Activated CD4-positive, alpha-beta T cell treated with anti-CD3 and anti-CD28 coated beads for 48 hours (primary cell): ENCODE measurements around the gene APOBEC4.
"Not testable (repeated sequence)": the region's sequence is repeated elsewhere in the genome, so short reads cannot be mapped to it uniquely, and the experiment has no call there.

Source experiments
- DNase-seq: peaks from one replicate; pipeline ENCODE4 v3.0.0-alpha.2; 2020

APOBEC4 gene

DNA sequence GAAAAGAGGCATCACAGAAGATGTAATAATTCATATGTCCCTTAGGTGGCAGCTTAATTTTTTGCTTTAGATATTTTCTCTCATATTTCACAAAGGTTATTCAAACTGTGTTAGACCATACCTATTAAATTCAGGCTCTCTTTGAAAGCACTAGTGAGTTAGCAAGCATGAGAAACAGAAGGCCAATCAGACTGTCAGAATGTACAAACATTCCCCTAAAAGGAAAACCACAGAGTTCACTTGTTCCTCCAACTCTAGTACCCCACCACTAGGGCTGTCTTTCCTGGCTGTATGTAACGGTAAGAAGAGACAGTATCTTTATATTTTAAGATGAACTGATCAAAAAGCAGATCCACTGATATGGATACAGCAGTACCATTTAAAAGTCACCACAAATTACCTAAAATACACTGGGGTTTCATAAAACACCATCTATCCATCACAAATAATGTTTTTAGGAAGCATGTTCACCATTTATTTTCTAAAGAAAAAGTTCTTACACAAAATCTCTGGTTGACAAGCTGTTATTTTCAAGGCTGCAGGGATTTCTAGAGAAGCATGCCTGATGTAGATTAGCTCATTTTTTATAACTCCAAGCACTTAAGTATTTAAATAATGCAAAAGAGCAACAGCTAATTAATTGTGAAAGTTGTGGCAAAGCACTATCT is 19.3 kb downstream of the APOBEC4 start:
- peak; percentile 26 for DNase-seq

GRCh38 chr1:183632964-183633363 is 20.2 kb downstream of the APOBEC4 start:
- peak; percentile 26 for DNase-seq

DNA sequence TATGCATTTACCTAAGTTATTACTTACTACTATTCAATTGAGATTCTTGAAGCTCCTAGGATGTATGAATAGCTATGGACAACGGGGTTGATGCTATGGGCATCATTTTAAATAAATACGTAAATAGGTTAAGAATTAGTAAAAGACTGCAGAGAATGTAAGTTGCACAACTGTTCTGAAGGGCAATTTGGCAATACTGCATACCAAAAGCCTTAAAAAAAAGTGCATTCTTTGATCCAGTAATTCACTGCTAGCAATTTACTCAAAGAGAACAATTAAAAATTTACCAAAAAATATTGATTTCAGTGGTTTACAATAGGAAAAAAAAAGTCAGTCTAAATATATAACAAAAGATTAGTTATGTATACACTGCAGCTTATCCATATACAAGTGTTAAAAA is 21.0 kb downstream of the APOBEC4 start:
- no peak for DNase-seq

DNA sequence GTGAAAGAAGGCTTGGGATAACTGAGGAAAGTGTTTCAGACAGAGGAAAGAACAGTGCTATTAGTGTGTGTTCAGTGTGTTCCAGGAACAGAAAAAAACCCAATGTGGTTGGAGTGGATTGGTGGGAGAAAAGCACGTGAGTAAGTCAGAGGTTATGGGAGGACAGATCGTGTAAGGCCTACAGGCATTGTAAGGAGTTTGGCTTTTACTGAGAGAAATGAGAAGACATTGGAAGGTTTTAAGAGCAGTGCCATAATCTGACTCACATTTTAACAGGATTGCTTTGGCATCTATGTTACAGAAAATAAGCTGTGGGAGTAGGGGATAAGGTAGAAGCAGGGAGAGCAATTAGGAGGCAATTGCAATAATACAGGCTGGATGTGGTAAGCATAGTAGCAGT is 22.4 kb downstream of the APOBEC4 start:
- no peak for DNase-seq

- no peak for DNase-seq
Observed at GRCh38 chr1:183628537-183628936, 24.6 kb downstream of the APOBEC4 start.

DNA sequence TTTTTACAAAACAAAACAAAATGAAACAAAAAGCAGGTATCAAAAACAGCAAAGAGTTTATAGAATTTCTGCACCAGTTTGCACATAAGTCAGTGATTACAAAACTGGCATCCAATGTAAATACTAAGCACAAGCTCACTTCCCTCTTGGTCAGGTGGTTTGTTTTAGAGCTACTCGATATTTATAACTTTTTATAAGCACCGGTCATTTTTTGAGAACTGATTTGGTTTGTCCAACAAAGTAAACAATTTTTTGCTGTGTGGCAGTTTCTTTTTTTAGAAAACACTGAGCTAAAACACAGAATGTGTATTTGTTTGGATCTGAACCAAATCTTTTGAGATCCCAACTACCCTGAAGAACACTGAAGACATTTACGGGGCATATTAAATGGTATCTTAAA is 26.9 kb downstream of the APOBEC4 start:
- not testable (repeated sequence) for DNase-seq

DNA sequence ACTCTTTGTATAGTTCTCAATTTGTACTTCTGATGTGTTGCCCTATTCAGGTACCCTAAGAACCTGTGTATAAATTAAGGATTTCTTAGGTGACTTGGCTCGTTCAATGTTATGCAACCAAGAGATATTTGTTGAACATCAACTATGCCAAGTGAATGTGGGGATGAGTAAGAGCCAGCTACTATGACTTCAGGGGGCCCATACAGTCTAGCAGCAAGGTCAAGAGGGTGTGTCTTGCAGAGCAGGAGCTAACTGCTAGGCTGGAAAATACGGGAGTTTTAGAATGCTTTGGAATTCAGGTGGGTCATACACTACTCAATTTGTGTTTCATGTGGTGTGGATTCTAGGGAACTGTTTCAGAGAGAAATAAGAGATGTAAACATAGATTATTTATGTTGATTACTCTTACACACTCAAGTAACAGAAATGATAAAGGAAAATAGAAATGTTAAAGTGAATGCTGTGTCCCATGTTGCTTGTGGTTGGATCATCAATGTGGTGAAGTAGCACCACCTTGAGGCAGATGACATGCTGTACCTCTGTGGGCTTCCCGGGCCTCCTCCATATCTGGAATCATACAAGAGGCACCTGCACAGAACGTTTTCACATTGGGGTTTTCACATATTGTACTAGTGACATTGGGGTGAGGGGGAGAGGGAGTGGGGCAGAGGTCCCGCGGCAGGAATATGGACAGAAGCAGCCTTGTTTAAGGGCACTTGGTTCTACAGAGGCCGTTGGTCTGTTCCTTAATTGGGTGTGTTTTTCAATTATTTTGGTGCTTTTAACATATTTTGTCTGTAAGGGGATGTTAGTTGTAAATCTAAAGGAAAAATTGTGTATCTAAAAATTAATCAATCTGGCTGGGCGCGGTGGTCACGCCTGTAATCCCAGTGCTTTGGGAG is 30.0 kb downstream of the APOBEC4 start:
- peak; percentile 56 for DNase-seq

- DNase-seq = no peak
Observed at GRCh38 chr1:183622013-183622412, 31.1 kb downstream of the APOBEC4 start.

- DNase-seq = no peak
Observed at GRCh38 chr1:183620311-183620710, 32.8 kb downstream of the APOBEC4 start.

GRCh38 chr1:183619781-183620180 is 33.3 kb downstream of the APOBEC4 start:
- DNase-seq = no peak

- not testable (repeated sequence) for DNase-seq
Observed at GRCh38 chr1:183618202-183618601, 34.9 kb downstream of the APOBEC4 start.

DNA sequence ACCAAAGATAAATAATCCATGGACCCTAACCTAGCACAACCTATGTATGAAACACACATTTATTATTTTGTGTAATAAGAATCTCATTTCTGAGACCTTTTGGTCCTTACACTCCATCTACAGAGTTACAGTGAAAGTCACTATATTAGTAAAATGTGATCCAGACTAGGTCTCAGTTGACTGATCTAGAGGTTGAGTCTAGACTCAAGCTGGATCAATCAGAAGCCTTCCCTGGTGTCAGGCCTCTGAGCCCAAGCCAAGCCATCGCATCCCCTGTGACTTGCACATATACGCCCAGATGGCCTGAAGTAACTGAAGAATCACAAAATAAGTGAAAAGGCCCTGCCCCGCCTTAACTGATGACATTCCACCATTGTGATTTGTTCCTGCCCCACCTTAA is 40.1 kb downstream of the APOBEC4 start:
- DNase-seq = not testable (repeated sequence)

DNA sequence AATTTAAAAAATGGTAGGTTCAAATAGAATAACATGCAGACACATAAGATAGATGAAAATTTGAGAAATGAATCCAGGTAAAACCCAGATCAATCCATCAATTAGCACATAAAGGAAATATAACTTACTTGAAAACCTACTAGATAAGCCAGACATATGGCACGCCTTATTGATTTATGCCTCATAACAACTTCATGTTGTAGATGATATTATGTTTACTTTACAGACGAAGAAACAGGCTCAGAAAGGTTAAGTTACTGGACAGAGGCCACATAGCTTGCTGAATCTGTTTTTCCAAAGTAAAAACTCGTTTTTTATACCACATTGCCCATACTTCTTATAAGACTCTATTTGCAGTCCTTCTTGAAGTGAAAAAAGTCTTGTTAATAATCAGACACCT is 40.7 kb downstream of the APOBEC4 start:
- no peak for DNase-seq

- DNase-seq = no peak
Observed at GRCh38 chr1:183611021-183611420, 42.1 kb downstream of the APOBEC4 start.

DNA sequence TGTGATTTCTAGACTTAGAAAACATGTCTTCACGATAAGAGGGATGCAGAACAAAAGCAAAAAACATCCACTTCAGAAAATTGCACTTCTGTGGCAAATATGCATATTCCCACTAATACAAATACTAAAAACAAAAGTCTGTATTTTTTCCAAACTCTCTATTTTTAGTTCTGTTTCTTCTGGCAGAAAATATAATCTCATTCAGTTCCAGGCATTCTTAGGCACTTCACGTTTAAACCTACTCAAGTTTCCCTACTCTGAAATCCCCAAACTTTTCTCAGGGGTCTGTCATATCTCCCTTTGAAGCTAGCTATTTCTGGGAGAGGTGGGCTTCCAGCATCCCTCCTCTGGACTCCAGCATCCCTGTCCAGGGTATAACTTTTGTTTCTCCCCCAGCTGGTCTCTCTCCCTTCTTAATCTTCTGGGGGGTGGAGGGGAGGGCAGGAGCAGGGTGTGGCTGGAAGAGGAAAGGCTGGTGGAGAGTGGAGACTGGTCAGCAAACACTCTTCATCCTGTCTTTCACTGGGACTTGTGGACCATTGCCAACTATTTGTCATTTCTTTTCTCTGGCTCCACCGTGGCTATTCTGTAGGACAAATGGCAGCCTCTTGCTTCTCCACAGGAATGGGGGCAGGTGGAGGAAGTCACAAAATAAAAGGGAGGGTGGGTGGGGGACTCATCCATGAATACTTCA is 43.2 kb downstream of the APOBEC4 start:
- no peak for DNase-seq

DNA sequence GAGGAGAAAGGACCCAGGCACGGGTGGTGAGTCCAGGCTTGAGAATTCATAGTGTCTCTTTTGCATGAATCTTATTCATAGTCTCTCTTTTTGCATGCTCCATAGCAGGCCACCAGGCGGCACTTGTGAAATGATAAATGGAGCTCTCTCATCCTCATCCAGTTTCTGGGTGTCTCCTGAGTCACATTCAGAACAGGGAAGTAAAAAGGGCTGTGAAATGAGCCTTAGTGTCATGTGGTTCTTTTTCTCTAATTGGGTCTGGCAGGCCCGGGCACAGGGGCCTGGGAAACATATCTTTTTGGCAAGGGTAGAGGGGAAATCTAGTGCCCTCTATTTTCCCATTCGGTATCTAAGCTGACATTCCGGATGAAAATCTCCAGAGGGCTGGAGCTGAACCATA is 43.8 kb downstream of the APOBEC4 start:
- DNase-seq = peak; percentile 36

DNA sequence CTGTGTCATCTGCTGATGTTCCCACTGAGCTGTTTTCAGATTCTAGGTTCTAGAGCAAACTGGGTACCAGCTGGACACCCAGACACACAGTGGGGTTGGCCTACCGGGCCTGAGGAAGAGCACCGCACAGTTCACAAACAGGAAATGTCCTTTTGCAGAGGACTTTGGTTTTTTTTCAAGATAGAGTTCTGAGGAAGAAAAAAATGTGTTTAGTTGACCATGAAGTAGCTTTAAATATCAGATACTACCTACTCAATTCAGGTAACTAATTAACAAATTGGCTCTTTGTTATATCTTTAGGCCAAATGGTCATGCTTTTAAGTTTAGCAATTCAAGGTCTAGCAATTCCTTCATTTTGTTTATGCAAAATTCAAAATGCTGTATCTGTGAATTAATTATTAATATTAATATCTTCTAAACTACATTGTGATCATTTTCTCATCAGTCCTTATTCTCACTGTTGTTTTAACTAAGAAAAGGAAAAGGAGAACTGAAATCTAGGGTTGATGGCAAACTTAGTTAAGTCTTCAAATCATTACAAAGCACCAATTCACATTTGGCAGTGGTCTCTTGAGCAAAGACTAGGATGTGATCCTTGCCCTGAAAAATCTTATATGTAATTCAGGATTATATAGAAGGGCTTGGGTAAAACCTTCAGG is 45.7 kb downstream of the APOBEC4 start:
- no peak for DNase-seq

GRCh38 chr1:183605904-183606303 is 47.2 kb downstream of the APOBEC4 start:
- DNase-seq = no peak

- DNase-seq = no peak
Observed at GRCh38 chr1:183604815-183605214, 48.3 kb downstream of the APOBEC4 start.

GRCh38 chr1:183604038-183604808 is 48.9 kb downstream of the APOBEC4 start:
- no peak for DNase-seq

- no peak for DNase-seq
Observed at GRCh38 chr1:183602510-183602909, 50.6 kb downstream of the APOBEC4 start.

DNA sequence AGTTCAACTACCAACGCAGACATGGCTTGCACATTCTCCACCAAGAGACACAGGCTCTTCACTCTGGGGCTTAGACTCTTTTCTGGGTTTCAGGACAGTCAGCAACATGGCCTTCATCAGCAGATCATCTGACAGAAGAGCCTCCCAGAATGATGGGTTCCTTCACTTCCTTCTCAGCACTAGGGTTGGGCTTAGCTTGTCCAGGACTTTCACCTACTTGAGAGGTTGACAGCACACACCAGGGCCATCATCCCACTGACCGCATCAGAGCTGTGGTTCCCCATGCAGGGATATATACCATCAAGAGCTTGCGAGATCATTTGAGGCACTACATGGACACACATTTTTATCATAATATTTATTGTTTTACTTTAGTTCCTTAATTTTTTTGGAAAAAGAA is 52.5 kb downstream of the APOBEC4 start:
- DNase-seq = no peak
